ENCODE data around the gene SNCAIP.

DNA sequence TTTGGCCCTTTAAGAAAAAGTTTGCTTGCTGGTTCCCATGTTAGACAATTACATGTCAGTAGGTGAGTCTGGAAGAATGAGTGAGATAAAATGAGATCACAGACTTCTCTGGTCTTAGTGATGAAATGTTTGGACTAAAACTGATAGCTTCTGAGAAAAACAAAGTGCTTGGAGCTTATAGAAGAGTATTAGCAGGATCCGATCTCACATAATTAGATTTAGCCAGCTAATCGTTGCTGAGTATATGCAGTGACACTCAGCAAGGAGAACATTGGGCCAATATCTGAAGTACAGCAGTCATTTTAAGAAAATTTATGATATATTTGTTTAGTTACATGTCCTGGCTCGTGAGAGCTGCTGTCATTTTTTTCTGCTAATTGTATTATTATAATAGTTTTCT, 135.8 kb downstream of the SNCAIP start:
- TF ChIP-seq, protein P1, sequence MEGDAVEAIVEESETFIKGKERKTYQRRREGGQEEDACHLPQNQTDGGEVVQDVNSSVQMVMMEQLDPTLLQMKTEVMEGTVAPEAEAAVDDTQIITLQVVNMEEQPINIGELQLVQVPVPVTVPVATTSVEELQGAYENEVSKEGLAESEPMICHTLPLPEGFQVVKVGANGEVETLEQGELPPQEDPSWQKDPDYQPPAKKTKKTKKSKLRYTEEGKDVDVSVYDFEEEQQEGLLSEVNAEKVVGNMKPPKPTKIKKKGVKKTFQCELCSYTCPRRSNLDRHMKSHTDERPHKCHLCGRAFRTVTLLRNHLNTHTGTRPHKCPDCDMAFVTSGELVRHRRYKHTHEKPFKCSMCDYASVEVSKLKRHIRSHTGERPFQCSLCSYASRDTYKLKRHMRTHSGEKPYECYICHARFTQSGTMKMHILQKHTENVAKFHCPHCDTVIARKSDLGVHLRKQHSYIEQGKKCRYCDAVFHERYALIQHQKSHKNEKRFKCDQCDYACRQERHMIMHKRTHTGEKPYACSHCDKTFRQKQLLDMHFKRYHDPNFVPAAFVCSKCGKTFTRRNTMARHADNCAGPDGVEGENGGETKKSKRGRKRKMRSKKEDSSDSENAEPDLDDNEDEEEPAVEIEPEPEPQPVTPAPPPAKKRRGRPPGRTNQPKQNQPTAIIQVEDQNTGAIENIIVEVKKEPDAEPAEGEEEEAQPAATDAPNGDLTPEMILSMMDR (IDR thresholded peaks at IDR 0.05), result no peak
- TF ChIP-seq POLR2A (IDR thresholded peaks at IDR 0.05) (no peak), EP300 (IDR thresholded peaks at IDR 0.05; ENCODE audit: low read depth) (no peak), POLR2AphosphoS5 (IDR thresholded peaks at IDR 0.05) (no peak)

All from transverse colon (tissue), 4 donors.